HUDEP-2 (cell line): ENCODE measurements around the gene RADIL.
"Not testable (repeated sequence)": the region's sequence is repeated elsewhere in the genome, so short reads cannot be mapped to it uniquely, and the experiment has no call there.

ENCODE experiments used
- DNase-seq, 76 experiments: peaks; one replicate each; lab custom pipeline; 2025; ENCODE audit not compliant: unreplicated experiment in 76 of 76; lab: John Stamatoyannopoulos, UW

Gene RADIL

GRCh38 chr7:4815609-4816418 lies 67.7 kb downstream of the RADIL start:
- DNase-seq = no peak

- no peak for DNase-seq
Measured at GRCh38 chr7:4815121-4815520, 68.4 kb downstream of the RADIL start.

GRCh38 chr7:4814433-4814832 lies 69.1 kb downstream of the RADIL start:
- DNase-seq = no peak

GRCh38 chr7:4809666-4810065 lies 73.8 kb downstream of the RADIL start:
- DNase-seq = no peak

GRCh38 chr7:4809091-4809591 lies 74.4 kb downstream of the RADIL start:
- DNase-seq = no peak

DNA sequence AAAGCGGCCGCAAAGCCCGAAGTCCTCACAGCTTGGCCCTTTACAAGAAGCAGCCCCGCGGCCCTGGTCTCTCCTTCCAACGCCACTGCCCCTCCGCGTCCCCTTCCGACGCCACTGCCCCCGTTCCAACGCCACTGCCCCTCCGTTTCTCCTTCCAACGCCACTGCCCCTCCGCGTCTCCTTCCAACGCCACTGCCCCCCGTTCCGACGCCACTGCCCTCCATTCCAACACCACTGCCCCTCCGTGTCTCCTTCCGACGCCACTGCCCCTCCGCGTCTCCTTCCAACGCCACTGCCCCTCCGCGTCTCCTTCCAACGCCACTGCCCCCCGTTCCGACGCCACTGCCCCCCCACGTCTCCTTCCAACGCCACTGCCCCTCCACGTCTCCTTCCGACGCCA lies 75.0 kb downstream of the RADIL start:
- no peak for DNase-seq

- no peak for DNase-seq
Measured at GRCh38 chr7:4808026-4808425, 75.5 kb downstream of the RADIL start.

DNA sequence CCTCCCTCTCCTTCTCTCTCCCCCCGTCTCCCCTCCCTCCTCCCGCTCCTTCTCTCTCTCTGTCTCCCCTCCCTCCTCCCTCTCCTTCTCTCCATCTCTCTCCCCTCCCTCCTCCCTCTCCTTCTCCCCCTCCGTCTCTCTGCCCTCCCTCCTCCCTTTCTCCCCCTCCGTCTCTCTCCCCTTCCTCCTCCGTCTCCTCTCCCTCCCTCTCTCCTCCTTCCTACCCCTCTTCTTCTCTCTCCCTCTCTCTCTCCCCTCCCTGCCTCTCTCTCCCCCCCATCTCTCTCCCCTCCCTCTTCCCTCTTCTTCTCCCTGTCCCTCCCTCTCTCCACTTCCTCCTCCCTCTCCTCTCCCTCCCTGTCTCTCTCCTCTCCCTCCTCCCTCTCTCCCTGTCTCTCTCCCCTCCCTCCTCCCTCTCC lies 75.9 kb downstream of the RADIL start:
- no peak for DNase-seq

DNA sequence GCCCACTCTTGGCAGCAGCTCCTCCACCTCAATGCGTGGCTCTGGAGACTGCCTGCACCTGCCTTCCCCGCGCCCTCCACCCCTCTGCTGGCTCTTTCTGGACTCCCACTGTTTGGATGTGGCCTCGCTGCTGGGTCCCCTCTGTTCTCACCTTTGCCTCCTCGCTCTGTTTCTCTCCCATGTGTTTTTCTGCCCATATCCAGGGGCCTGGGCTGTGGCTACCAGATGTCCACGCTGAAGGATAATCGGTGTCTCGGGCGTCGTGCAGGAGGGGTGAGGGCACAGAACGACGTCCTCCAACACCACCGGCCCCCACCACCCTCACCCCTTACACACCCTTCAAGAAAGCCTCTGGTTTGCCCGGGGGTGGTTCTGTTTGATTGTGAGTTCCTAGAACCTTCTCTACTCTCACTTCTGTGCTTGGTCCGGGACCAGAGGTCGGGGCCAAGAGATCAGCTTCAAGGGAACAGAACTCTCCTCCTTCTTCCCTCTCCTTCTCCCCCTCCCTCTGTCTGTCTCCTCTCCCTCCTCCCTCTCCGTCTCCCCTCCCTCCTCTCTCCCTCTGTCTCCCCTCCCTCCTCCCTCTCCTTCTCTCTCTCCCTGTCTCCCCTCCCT lies 76.4 kb downstream of the RADIL start:
- no peak for DNase-seq

GRCh38 chr7:4805984-4806300 lies 77.6 kb downstream of the RADIL start:
- DNase-seq = no peak

DNA sequence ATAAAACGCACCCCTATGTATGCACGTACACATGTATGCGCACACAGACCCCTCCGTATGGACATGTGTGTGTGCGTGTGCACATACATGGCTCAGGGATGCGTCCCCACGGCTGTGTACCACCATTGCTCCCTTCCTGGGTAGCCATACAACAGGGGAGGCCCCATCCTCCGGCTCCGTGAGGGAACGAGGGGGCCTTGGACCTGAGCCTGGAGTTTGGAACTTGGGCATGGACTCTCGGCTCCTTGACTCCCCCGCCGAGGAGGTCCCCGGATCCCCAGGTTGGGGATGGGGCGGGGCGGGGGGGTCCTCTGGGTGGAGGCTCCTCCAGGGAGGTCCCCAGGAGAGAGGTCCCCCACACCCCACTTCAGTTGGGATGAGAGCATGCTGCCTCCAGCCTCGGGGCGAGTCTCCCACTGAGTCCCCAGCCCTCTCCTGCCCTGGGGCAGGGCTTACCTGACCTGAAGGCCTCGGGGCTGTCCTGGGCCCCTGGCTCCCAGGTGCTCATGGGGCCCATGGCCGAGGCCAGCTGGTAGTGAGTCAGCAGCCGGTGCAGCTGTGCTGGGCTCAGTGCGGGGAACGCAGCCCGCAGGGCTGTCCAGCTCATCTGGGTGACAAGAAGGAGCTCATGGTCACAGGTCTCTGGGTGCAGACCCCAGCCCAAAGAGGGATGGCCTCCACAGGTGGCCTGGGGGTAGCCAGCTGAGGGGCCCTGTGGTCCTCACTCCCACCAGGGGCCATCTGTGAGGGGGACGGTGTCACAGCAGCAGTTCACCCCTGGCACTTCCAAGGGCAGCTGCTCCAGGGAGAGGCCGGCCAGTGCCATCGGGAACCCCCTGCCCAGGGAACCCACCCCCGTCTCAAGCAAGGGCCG lies 78.2 kb downstream of the RADIL start:
- no peak for DNase-seq

DNA sequence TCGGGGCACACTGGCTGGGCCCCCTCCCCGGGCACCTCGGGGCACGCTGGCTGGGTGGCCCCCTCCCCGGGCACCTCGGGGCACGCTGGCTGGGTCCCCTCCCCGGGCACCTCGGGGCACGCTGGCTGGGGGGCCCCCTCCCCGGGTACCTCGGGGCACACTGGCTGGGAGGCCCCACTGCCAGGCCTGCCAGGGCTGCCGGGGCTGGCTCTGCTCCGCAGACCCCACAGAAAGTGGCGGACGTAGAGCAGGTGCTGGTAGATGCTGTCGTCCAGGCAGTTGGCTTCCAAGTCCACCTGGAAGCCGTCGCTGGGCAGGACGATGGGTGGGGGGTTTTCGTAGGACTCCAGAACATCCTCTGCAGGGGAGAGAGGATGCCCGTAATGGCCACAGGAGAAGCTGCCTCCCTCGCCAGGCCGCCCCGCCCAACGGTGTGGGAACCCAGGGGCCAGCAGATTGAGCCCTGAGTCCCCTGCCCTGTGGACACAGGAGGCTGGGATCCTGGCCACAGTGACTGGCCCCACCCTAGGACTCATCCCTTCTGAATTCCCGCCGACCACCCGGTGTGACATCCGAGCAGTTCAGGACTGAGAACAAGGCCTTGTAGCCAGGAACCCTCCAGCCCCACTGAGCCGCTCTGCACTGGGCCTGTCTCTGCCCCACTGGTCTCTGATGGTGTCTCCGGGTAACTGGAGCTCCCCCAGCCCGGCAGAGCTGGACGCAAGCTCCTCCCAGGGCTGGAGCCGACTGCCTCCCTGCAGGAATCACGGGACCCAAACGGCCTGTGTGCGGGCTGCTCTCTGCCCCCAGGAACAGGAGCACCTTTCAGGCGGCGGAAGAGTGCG lies 79.9 kb downstream of the RADIL start:
- no peak for DNase-seq

GRCh38 chr7:4802577-4802976 lies 80.9 kb downstream of the RADIL start:
- DNase-seq = not testable (repeated sequence)

DNA sequence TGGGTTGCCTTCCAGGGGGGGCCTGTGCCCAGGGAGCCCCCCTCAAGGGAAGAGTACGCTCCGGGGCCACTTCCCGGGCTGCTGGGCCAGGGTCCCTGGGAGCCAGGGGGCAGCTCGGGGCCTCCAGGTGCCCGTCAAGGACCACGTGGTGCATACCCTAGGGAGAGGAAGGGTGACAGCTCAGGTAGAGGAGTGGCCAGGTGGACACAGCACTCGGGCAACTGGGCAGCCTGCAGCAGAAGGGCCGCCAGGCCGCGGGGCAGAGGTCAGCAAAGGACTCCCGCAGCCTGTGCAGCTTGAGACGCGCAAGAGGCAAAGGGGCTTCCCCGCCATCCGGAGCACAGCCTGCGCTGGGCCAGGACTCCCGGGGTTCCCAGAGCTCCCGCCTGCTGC lies 81.7 kb downstream of the RADIL start:
- DNase-seq = no peak

- no peak for DNase-seq
Measured at GRCh38 chr7:4800926-4801838, 82.3 kb downstream of the RADIL start.

DNA sequence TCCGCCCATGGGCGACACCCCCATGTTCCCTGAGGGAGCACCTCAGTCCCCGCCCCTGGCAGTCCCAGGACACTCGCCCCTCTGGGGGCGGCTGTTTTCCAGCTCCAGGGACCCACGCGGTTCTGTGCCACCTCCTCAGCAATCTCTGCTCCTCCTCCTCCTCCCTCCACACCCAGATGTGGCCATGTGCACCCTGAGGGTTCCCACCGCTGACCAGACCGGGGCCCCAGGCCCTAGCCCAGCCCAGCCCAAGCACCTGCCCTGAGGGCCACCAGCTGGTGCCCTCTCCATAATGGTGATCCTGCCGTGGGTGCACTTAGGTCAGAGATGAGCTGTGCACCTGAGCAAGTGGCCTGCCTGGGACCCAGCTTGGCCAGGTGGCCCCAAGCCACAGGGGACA lies 83.0 kb downstream of the RADIL start:
- DNase-seq = no peak

GRCh38 chr7:4799508-4800268 lies 83.8 kb downstream of the RADIL start:
- no peak for DNase-seq

GRCh38 chr7:4798706-4799235 lies 84.7 kb downstream of the RADIL start:
- DNase-seq = no peak
